Stimulated activated CD4-positive, alpha-beta T cell treated with anti-CD3 and anti-CD28 coated beads, Interleukin-1b, Interleukin-23, amount 100 ng/mL, for 48 hours (primary cell): ENCODE data around the gene CHN2.

Source experiments
- DNase-seq: peaks from one replicate; pipeline ENCODE4 v3.0.0-alpha.2; 2020

CHN2 gene

DNA sequence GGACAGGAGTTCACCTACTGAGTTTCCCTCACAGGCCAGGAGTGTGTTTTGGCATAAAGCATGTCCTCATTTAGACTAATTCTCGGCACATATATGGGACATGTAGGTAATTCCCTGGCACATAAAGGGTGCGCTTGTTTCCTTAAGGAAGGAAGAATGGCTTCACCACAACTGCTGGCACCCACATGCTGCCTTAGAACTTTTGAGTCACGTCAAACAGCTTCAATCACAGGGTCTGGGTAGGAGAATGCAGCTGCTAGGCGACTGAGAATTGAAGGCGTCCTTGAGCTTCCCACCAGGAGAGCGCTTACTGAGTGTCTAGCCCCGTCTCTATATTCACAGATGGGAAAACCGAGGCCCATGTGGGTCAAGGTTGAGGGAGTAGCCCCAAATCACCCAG, 146.1 kb downstream of the CHN2 start:
- DNase-seq = no peak

- DNase-seq = no peak
These were observed 146.6 kb downstream of the CHN2 start for GRCh38 chr7:29341156-29341555.

DNA sequence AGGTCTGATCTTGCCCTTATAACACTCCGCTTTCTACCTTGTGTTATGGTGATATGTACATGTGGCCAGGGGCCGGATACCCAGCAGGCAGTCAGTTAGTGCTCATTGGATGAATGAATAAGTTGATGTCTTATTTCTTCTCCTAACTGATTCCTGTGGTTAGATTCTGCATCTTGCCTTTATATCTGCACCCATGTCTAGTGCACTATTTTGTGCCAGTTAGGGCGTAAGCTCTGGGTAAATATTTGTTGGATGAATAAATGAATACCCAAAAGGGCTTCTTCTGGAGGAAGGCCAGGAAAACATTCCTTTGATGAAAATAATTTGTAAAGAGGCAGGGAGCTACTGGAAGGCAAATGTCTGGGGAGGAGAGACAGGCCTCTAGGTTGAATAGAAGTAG, 148.2 kb downstream of the CHN2 start:
- DNase-seq = no peak

DNA sequence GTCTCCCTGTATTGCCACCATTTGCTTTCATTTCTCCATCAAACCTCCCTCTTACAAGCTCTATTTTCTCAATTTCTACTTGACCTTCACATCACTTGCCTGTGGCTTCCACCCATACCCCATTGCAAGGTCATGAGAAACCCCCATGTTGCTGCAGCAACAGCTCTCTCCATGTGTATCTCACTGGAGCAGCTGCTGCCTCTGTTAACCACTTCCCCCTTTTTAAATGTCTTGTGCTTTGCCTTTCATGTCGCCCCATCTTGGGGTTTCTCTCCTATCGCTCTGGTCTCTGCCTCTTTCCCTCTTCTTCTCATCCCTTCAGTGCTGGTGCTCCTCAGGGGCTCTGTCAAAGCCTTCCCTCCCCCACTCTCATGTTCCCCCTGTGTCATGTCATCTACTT, 148.8 kb downstream of the CHN2 start:
- no peak for DNase-seq

GRCh38 chr7:29344334-29344978, 149.9 kb downstream of the CHN2 start:
- no peak for DNase-seq

- no peak for DNase-seq
These were observed 151.0 kb downstream of the CHN2 start for GRCh38 chr7:29345590-29345989.

DNA sequence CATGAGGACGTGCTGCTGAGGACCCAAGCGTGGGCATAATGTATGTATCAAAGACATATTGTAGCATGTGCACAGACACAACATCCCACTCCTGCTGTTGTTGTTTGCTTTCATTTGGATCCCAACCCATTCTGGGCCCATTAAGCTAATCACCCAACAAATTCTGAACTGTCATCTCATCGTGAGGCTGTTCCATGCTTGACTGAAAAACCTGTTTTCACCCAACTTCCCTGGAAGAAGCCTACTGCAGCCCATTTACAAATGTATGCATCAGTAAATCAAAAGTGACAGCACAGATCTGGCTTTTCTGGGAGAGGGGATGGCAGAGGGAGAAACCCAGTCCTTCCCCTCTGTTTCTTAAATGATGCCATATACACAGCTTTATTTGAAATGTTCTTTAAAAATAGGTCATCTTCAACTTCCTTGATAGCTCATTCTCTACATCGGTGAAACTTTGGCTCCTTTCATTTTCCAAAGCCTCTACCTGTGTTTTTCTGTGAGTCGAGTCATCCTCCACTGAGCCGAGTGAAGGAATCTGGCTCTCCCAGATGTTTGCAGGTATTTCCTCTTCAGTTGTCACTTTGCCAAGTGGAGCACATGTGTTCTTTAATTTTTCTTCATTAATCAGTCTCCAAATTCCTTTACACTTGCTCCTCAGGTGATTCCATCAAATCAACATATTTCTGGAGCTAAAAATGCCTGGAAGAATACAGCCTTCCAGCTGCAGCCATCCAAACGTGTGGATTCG, 151.8 kb downstream of the CHN2 start:
- DNase-seq = no peak

GRCh38 chr7:29349362-29349761, 154.8 kb downstream of the CHN2 start:
- DNase-seq = no peak

GRCh38 chr7:29350351-29350750, 155.8 kb downstream of the CHN2 start:
- no peak for DNase-seq

GRCh38 chr7:29352041-29352440, 157.5 kb downstream of the CHN2 start:
- no peak for DNase-seq

GRCh38 chr7:29353810-29354209, 159.2 kb downstream of the CHN2 start:
- no peak for DNase-seq

GRCh38 chr7:29354340-29354739, 159.8 kb downstream of the CHN2 start:
- DNase-seq = no peak

GRCh38 chr7:29355388-29355787, 160.8 kb downstream of the CHN2 start:
- DNase-seq = no peak

DNA sequence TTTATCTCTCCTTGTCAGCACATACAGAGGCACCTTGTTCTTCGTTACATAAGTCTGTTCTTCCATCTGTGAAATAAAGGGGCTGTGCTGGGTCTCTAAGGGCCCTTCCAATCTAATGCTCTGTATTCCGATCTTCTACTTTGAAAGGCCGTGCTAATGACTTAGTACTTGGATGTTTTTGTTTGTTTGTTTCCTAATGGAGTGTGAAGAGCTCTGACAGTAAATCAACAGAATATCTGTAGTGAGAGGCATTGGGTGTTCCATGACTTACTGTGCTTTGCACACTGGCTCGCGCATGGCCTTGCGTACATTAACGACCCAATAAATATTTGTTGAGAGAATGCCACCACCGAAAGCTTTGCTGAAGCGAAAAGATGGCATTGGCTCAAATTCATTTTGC, 162.1 kb downstream of the CHN2 start:
- no peak for DNase-seq

DNA sequence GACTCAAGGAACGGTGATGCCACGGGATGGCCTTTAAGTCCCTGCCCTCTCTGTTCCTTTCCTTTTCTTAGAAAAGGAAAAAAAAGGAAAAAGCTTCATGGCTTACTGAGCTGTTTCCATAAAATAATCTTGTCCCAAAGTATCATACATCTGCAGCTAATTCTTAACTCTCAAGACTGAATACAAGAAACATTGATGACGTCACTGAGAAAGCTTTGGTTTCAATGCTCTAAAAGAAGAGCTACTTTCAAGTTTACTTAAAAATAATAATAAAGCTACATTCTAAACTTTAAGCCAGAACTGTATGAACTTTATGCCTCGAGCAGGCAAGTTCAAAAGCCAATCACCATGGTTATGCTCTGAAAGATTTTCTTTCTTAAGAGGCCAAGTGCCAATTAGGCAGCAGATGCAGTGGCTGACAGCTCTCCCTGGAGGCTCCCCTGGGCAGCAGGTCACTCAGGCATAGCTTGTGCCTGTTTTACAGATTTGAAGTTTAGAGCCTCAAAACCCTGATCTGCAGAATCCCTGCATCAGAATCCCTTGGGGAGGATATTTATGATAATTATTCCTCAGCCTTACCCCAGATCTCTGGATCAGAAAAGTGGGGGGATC, 165.0 kb downstream of the CHN2 start:
- no peak for DNase-seq

- no peak for DNase-seq
These were observed 166.4 kb downstream of the CHN2 start for GRCh38 chr7:29360633-29361625.

DNA sequence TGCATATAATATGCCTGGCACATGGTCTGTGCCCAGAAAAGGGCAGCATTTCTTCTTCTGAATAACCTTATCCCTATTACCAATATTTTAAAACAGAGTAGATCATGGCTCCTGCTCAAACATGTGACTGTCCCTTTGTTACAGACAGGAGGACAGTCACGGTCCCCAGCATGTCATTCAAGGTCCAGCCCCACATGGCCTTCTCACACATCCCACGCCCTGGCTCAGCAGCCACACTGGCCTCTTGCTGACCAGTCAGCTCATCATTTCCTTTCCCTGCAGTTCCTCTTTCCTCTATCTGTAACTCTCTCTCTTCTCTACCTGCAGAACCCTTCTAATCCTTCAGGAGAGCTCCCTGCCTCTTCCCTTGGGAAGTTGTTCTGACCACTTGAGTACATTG, 167.8 kb downstream of the CHN2 start:
- DNase-seq = no peak

DNA sequence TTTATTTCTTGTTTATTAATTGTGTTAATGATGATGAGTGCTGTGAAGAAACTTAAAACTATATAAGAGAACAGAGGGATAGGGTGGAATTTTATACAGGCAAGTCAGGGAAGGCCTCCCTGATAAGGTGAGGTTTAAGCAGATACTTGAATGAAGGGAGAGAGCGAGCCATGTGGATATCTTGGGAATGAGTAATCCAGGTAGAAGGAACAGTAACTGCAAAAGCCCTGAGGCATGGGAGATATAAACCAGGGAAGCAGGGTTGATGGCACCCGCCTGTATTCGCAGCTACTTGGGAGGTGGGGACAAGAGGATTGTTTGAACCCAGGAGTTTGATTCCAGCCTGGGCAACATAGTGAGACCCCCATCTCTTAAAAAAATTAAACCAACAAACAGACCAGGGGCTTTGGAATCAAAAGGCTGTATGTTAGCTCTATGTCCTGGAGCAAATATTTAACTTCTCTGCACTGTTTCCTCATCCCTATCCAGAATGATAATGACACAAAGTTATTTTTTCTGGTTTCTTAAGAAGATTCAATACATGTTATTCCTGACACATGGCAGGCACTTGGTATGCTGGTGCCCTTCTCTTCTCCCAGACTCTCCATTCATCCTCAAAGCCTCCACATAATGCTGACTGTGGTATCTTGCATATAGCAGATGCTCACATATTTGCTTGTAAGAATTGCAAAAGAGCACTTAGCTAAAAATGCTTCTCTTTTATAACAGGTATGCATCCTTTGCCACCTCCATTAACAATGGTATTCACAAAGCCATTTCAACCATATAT, 169.3 kb downstream of the CHN2 start:
- DNase-seq = no peak

- no peak for DNase-seq
These were observed 170.1 kb downstream of the CHN2 start for GRCh38 chr7:29364661-29365060.

GRCh38 chr7:29365423-29365822, 170.8 kb downstream of the CHN2 start:
- no peak for DNase-seq

- DNase-seq = no peak
These were observed 173.2 kb downstream of the CHN2 start for GRCh38 chr7:29367784-29368183.

DNA sequence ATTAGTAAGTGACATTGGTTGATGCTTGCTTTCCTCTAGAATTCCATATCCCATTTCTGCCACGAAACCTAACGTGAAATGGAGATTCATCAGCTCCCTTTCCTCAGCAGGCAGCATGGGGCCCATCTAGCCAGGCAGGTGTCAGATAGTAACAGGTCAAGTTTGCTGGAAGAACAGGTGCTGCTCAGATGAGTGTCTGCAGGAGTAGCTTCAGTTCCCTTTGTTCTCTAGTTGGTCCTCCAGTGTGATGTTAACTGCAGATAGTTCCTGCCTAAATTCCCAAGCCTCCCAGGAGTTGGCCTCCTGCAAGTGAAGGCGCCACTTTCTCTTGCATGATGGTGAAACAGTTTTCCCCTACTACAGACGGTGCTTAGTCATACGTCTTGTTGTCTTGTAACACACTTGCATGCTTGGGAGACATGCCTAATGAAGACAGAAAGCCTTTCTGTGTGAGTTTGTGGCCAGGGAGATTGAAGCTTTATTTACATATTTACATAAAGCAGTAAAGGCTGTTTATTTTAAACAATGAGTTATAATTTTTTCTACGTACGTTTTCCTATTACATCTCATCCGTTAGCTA, 175.4 kb downstream of the CHN2 start:
- DNase-seq = no peak
